ENCODE data around the gene HSH2D. TPM values are rescaled to one million over a fixed set of nuclear protein-coding genes. Genes with fewer than 3 reads are reported as not detected.
"Not testable (repeated sequence)": the region's sequence is repeated elsewhere in the genome, so short reads cannot be mapped to it uniquely, and the experiment has no call there.

The HSH2D gene
- total RNA-seq, 2 donors from 2014 or later, result 0.16 to 0.56 TPM

GRCh38 chr19:16146112-16146511 lies 2.6 kb downstream of the HSH2D start:
- ATAC-seq (no peak), DNase-seq (no peak)
- intact Hi-C loops (cut with DNase I), result no loop called here

GRCh38 chr19:16148443-16149229 lies 5.2 kb downstream of the HSH2D start:
- DNase-seq, result no peak
- ATAC-seq, result no peak
- intact Hi-C loops (cut with DNase I), result no loop called here

GRCh38 chr19:16153582-16154336 lies 10.3 kb downstream of the HSH2D start:
- intact Hi-C loops (cut with DNase I), result no loop called here
- no peak for ATAC-seq

GRCh38 chr19:16154557-16154956 lies 11.1 kb downstream of the HSH2D start:
- ATAC-seq (no peak), DNase-seq (no peak)
- intact Hi-C loops (cut with DNase I), result no loop called here

More at GRCh38 chr19:16153582-16154336, 10.3 kb downstream of the HSH2D start:
- no peak for DNase-seq

GRCh38 chr19:16155128-16155527 lies 11.6 kb downstream of the HSH2D start:
- intact Hi-C loops (cut with DNase I), result no loop called here
- ATAC-seq (no peak), DNase-seq (no peak)

GRCh38 chr19:16156904-16157303 lies 13.4 kb downstream of the HSH2D start:
- ATAC-seq (no peak), DNase-seq (no peak)
- intact Hi-C loops (cut with DNase I), result no loop called here

GRCh38 chr19:16157601-16158000 lies 14.1 kb downstream of the HSH2D start:
- ATAC-seq (no peak), DNase-seq (no peak)
- intact Hi-C loops (cut with DNase I), result no loop called here

GRCh38 chr19:16159655-16160054 lies 16.2 kb downstream of the HSH2D start:
- DNase-seq, result no peak
- no peak for ATAC-seq
- intact Hi-C loops (cut with DNase I), result no loop called here

- DNase-seq (no peak), ATAC-seq (no peak)
- intact Hi-C loops (cut with DNase I), result no loop called here
Measured at GRCh38 chr19:16160445-16160942, 17.0 kb downstream of the HSH2D start.

- ATAC-seq (no peak), DNase-seq (no peak)
- intact Hi-C loops (cut with DNase I), result no loop called here
Measured at GRCh38 chr19:16160943-16161560, 17.6 kb downstream of the HSH2D start.

- intact Hi-C loops (cut with DNase I), result no loop called here
- no peak for DNase-seq
Measured at GRCh38 chr19:16161840-16162239, 18.4 kb downstream of the HSH2D start.

GRCh38 chr19:16164222-16164890 lies 20.9 kb downstream of the HSH2D start:
- ATAC-seq (no peak), DNase-seq (no peak)
- intact Hi-C loops (cut with DNase I), result no loop called here

More at GRCh38 chr19:16161840-16162239, 18.4 kb downstream of the HSH2D start:
- no peak for ATAC-seq

- ATAC-seq (no peak), DNase-seq (no peak)
- intact Hi-C loops (cut with DNase I), result no loop called here
Measured at GRCh38 chr19:16166417-16166816, 22.9 kb downstream of the HSH2D start.

- ATAC-seq (no peak), DNase-seq (no peak)
- intact Hi-C loops (cut with DNase I), result no loop called here
Measured at GRCh38 chr19:16167055-16167454, 23.6 kb downstream of the HSH2D start.

GRCh38 chr19:16168465-16169081 lies 25.1 kb downstream of the HSH2D start:
- ATAC-seq, result no peak
- intact Hi-C loops (cut with DNase I), result no loop called here
- DNase-seq, result no peak

- DNase-seq (no peak), ATAC-seq (no peak)
- intact Hi-C loops (cut with DNase I), result no loop called here
Measured at GRCh38 chr19:16170134-16170533, 26.6 kb downstream of the HSH2D start.

- ATAC-seq (no peak), DNase-seq (no peak)
- intact Hi-C loops (cut with DNase I), result no loop called here
Measured at GRCh38 chr19:16175954-16176353, 32.5 kb downstream of the HSH2D start.

GRCh38 chr19:16178866-16179265 lies 35.4 kb downstream of the HSH2D start:
- intact Hi-C loops (cut with DNase I); ATAC-seq; DNase-seq: not testable (repeated sequence)

GRCh38 chr19:16180611-16181010 lies 37.1 kb downstream of the HSH2D start:
- ATAC-seq (no peak), DNase-seq (no peak)
- intact Hi-C loops (cut with DNase I), result loop anchor here (5.0 to 10.0 kb wide), 3 partner anchors 66 to 598 kb away; partner anchors contain the start of gene RAB8A (in 1 of the 2)
